Ascending aorta (tissue), 2 donors: ENCODE results near the gene CHAT. TPM values are rescaled to one million over a fixed set of nuclear protein-coding genes. Genes with fewer than 3 reads are reported as not detected.
"Not testable (repeated sequence)": the region's sequence is repeated elsewhere in the genome, so short reads cannot be mapped to it uniquely, and the experiment has no call there.

Source experiments
- DNase-seq, 2 donors: peaks; one replicate each; pipeline ENCODE4 v3.0.0-alpha.2; 2019; ENCODE audit warnings: low spot score in 2 of 2
- H3K27ac ChIP-seq, 2 donors: fragments of 200-600 bp; sonication (generic); one replicate each; pipeline ENCODE4 v1.5.1; 2016 to 2017; ENCODE audit warnings: mild to moderate bottlenecking in 1 of 2
- H3K27me3 ChIP-seq: fragments of 200-600 bp; sonication (generic); one replicate; pipeline ENCODE4 v1.5.1; 2017
- H3K36me3 ChIP-seq, 2 donors: fragments of 200-600 bp; sonication (generic); one replicate each; pipeline ENCODE4 v1.5.1; 2016
- H3K4me1 ChIP-seq, 2 donors: fragments of 200-600 bp; sonication (generic); one replicate each; pipeline ENCODE4 v1.5.1; 2016 to 2017; ENCODE audit warnings: mild to moderate bottlenecking in 1 of 2
- H3K4me3 ChIP-seq, 2 donors: fragments of 200-600 bp; sonication (generic); one replicate each; pipeline ENCODE4 v1.5.1; 2016 to 2017; ENCODE audit warnings: mild to moderate bottlenecking in 1 of 2
- H3K9me3 ChIP-seq, 2 donors: fragments of 200-600 bp; sonication (generic); one replicate each; pipeline ENCODE4 v1.5.1; 2016
- intact Hi-C: fragments of 100-400 bp; cut with DNase I; formaldehyde crosslinking; loops from one replicate; pipeline ENCODE4 v1.15.1; 2023
- total RNA-seq: library from RNA; depleted of rRNA; stranded (reverse); fragments of >200 nt; gene quantifications from one replicate; pipeline ENCODE4 v1.1.0, GENCODE V29; 2016
- TF ChIP-seq, protein P1 (sequence below), 3 experiments: fragments of 200-600 bp in 2 of 3; fragments of 450-650 bp in 1 of 3; sonication (generic) in 2 of 3; IDR thresholded peaks; one replicate each; pipeline ENCODE4 v1.5.1; 2016 to 2019; ENCODE audit warnings: antibody characterized with exemption in 3 of 3, mild to moderate bottlenecking in 1 of 3, moderate library complexity in 1 of 3

CHAT gene
- total RNA-seq, 1 donor from 2014 or later, result not detected

DNA sequence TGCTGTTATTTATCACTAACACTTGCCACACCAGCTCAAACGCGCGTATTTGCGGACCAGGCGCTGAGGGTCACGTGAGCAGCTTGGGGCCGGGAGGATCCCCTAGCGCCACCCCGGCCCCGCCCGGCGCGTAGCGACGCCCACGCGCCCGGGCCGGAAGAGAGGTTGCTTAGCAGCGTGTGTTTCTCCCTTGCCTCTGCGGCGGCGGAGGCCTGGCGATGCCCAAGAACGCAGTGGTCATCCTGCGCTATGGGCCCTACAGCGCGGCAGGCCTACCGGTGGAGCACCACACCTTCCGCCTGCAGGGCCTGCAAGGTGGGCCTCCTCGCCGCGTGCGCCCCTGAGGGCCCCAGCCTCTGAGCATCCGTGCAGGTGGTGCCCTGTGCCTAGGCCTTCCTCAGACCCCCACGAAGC, 65.7 kb downstream of the CHAT start, which contains the start of gene C10orf53:
TSS of gene C10orf53 (plus strand) at position 172 of the 414 bp plus-strand sequence. CDS start at position 219, 47 bp downstream.
- no peak for DNase-seq
- no peak within 1 kb of the TSS for H3K27ac ChIP-seq
- no peaks in the 10 kb centered on the region for H3K27me3 ChIP-seq
- peaks cover 0 to 5% of the 10 kb centered on the region in 2 donors for H3K9me3 ChIP-seq
- no peak within 1 kb of the TSS for H3K4me3 ChIP-seq
- intact Hi-C loops, result no loop called here
- H3K36me3 ChIP-seq, result no peaks in the 10 kb centered on the region
- no peaks in the 10 kb centered on the region for H3K4me1 ChIP-seq
- TF ChIP-seq, protein P1, sequence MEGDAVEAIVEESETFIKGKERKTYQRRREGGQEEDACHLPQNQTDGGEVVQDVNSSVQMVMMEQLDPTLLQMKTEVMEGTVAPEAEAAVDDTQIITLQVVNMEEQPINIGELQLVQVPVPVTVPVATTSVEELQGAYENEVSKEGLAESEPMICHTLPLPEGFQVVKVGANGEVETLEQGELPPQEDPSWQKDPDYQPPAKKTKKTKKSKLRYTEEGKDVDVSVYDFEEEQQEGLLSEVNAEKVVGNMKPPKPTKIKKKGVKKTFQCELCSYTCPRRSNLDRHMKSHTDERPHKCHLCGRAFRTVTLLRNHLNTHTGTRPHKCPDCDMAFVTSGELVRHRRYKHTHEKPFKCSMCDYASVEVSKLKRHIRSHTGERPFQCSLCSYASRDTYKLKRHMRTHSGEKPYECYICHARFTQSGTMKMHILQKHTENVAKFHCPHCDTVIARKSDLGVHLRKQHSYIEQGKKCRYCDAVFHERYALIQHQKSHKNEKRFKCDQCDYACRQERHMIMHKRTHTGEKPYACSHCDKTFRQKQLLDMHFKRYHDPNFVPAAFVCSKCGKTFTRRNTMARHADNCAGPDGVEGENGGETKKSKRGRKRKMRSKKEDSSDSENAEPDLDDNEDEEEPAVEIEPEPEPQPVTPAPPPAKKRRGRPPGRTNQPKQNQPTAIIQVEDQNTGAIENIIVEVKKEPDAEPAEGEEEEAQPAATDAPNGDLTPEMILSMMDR (IDR thresholded peaks at IDR 0.05), result no peak

DNA sequence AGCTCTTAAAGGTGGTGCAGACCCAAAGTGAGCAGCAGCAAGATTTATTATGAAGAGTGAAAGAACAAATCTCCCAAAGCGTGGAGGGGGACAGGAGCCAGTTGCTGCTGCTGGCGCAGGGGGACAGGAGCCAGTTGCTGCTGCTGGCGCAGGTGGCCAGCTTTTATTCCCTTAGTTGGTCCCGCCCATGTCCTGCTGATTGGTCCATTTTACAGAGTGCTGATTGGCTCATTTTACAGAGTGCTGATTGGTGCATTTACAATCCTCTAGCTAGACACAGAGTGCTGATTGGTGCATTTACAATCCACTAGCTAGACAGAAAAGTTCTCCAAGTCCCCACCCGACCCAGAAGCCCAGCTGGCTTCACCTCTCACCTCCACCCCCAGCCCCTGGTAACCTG, 68.6 kb downstream of the CHAT start:
- H3K9me3 ChIP-seq, H3K4me1 ChIP-seq, DNase-seq, H3K27me3 ChIP-seq, H3K36me3 ChIP-seq, H3K4me3 ChIP-seq, H3K27ac ChIP-seq, intact Hi-C loops: not testable (repeated sequence)

DNA sequence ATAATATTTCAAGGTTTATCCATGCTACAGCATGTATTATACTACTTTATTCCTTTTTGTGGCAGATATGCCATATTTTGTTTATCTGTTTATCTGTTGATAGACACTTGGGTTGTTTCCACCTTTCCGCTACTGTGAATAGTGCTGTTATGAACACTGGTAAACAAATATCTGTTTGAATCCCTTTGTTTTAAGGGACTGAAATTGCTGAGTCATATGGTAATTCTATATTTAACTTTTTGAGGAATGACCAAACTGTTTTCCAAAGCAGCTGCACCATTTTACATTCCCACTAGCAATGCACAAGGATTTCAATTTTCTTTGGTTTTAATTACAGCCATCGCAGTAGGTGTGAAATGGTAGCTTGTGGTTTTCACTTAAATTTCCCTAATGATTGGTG, 69.0 kb downstream of the CHAT start:
- H3K4me3 ChIP-seq, result no peak overlapping the region

DNA sequence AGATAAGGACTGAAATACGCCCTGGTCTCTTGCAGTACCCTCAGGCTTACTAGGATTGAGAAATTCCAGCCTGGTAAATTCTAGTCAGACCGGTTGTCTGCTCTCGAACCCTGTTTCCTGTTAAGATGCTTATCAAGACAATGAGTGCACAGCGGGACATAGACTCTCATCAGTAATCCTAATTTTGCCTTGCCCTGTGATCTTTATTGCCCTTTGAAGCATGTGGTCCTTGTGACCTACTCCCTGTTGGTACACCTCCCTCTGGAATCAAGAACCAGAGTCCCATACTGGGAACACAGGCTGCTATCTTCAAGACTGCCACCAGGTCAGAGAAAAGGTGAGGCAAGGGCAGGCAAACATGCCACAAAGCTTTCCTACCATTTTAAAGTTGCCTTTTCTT, 72.8 kb downstream of the CHAT start:
- Histone ChIP-seq H3K4me1 (no peaks in the 10 kb centered on the region), H3K27me3 (no peaks in the 10 kb centered on the region), H3K36me3 (no peaks in the 10 kb centered on the region), H3K4me3 (no peak overlapping the region), H3K27ac (no peak overlapping the region), H3K9me3 (no peaks in the 10 kb centered on the region)
- TF ChIP-seq, protein P1 (IDR thresholded peaks at IDR 0.05), result no peak
- DNase-seq, result no peak
- intact Hi-C loops, result no loop called here

More for the DNA sequence above, 69.0 kb downstream of the CHAT start:
- Histone ChIP-seq H3K27ac (no peak overlapping the region), H3K27me3 (no peaks in the 10 kb centered on the region), H3K36me3 (no peaks in the 10 kb centered on the region), H3K4me1 (no peaks in the 10 kb centered on the region), H3K9me3 (peaks cover 0 to 5% of the 10 kb centered on the region in 2 donors)
- intact Hi-C loops, result no loop called here
- no peak for DNase-seq
- TF ChIP-seq, protein P1 (IDR thresholded peaks at IDR 0.05), result no peak

DNA sequence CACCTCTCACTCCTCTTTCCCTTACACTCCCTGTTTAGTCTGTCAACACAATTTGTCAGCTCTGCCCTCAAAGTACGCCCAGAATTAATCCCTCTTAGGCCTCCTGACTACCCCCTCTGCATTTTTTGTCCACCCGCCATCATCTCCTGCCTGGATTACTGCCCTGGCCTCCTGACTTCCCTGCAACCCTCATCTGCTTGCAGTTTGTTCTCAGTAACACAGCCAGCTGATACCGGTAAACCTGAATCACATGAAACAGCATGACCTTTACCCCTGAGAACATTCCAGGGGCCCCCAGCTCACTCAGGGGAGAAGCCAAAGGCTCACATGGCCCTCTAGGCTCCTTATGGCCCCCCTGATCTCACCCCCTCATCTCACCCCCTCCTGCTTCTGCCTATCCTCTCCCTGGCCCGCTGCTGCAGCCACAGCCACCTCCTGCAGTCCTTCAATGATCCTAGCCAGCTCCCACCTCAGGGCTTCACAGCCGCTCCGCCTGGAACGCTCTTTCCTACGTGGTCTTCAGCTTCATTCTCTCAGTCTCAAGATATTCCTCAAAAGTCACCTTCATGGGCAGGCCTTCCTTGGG, 74.5 kb downstream of the CHAT start:
- Histone ChIP-seq H3K36me3 (no peaks in the 10 kb centered on the region), H3K4me1 (no peaks in the 10 kb centered on the region), H3K27ac (no peak overlapping the region), H3K9me3 (no peaks in the 10 kb centered on the region), H3K4me3 (no peak overlapping the region), H3K27me3 (no peaks in the 10 kb centered on the region)
- DNase-seq, result no peak
- intact Hi-C loops, result no loop called here
- TF ChIP-seq, protein P1 (IDR thresholded peaks at IDR 0.05), result no peak

DNA sequence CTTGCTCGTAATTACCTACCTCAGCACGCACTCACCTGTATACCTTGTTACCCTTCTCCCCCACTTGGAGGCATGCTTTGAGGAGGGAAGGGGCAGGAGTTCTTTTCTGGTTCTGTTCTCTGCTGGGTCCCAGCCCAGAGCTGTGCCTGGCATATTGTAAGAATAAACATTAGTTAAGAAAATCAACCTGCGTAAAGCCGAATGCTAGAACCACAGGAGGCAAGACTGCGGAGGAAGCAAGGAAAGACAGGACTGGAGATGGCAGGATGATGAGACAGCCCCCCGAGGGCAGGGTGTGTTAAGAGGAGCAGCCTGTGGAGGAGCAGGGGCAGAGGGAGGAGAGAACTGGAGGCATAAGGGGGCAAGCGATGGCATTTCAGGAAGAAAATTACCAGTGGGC, 75.1 kb downstream of the CHAT start:
- no peaks in the 10 kb centered on the region for H3K4me1 ChIP-seq
- H3K27me3 ChIP-seq, result no peaks in the 10 kb centered on the region
- H3K27ac ChIP-seq, result no peak overlapping the region
- TF ChIP-seq, protein P1 (IDR thresholded peaks at IDR 0.05), result no peak
- intact Hi-C loops, result no loop called here
- no peaks in the 10 kb centered on the region for H3K9me3 ChIP-seq
- DNase-seq, result no peak
- no peak overlapping the region for H3K4me3 ChIP-seq
- H3K36me3 ChIP-seq, result no peaks in the 10 kb centered on the region
